ENCODE results near the gene IGSF9. TPM values are rescaled to one million over a fixed set of nuclear protein-coding genes. Genes with fewer than 3 reads are reported as not detected.

IGSF9 gene
- polyA plus RNA-seq, 1 experiment = not detected

- no peak for DNase-seq (ENCODE audit: low read depth)
- Histone ChIP-seq H3K36me3 (ENCODE audit: control insufficient read depth, insufficient read depth, low read length) (no peaks in the 10 kb centered on the region), H3K27me3 (ENCODE audit: control insufficient read depth, insufficient read depth, low read length) (peaks cover 2% of the 10 kb centered on the region; the same call in 1 of the 2 replicates), H3K4me3 (ENCODE audit: low read depth, low read length) (no peak overlapping the region)
- TF ChIP-seq CTCF (IDR thresholded peaks at IDR 0.05; ENCODE audit: insufficient read depth, low read depth, low read length) = no peak
- ChIA-PET POLR2A (no interaction called here), CTCF (interaction anchor here (39.5 kb wide), 1 partner anchor 79 kb away, joined by 889 read pairs; no protein-coding TSS in a partner anchor)
Measured at GRCh38 chr1:159931795-159932173, 13.6 kb downstream of the IGSF9 start.

GRCh38 chr1:159931101-159931794 lies 14.2 kb downstream of the IGSF9 start:
- POLR2A ChIA-PET = no interaction called here
- DNase-seq (ENCODE audit: low read depth) = no peak
- CTCF ChIA-PET = interaction anchor here (1.4 to 39.5 kb wide), 2 partner anchors 80 to 262 kb away, joined by 3 to 889 read pairs; no protein-coding TSS in a partner anchor
- no peak for TF ChIP-seq CTCF (IDR thresholded peaks at IDR 0.05; ENCODE audit: insufficient read depth, low read depth, low read length)
- Histone ChIP-seq H3K36me3 (ENCODE audit: control insufficient read depth, insufficient read depth, low read length) (no peaks in the 10 kb centered on the region), H3K27me3 (ENCODE audit: control insufficient read depth, insufficient read depth, low read length) (peaks cover 2% of the 10 kb centered on the region; the same call in 1 of the 2 replicates), H3K4me3 (ENCODE audit: low read depth, low read length) (no peak overlapping the region)

GRCh38 chr1:159930634-159931033 lies 14.8 kb downstream of the IGSF9 start:
- peaks cover 2% of the 10 kb centered on the region; the same call in 1 of the 2 replicates for H3K27me3 ChIP-seq (ENCODE audit: control insufficient read depth, insufficient read depth, low read length)
- ChIA-PET CTCF (interaction anchor here (1.4 to 39.5 kb wide), 2 partner anchors 80 to 263 kb away, joined by 3 to 889 read pairs; no protein-coding TSS in a partner anchor), POLR2A (no interaction called here)
- DNase-seq (ENCODE audit: low read depth) = no peak
- TF ChIP-seq CTCF (IDR thresholded peaks at IDR 0.05; ENCODE audit: insufficient read depth, low read depth, low read length) = no peak
- no peak overlapping the region for H3K4me3 ChIP-seq (ENCODE audit: low read depth, low read length)
- H3K36me3 ChIP-seq (ENCODE audit: control insufficient read depth, insufficient read depth, low read length) = no peaks in the 10 kb centered on the region

- ChIA-PET POLR2A (no interaction called here), CTCF (interaction anchor here (1.4 to 39.5 kb wide), 2 partner anchors 81 to 263 kb away, joined by 3 to 889 read pairs; no protein-coding TSS in a partner anchor)
- Histone ChIP-seq H3K4me3 (ENCODE audit: low read depth, low read length) (no peak overlapping the region), H3K36me3 (ENCODE audit: control insufficient read depth, insufficient read depth, low read length) (no peaks in the 10 kb centered on the region), H3K27me3 (ENCODE audit: control insufficient read depth, insufficient read depth, low read length) (no peaks in the 10 kb centered on the region)
- DNase-seq (ENCODE audit: low read depth) = no peak
- no peak for TF ChIP-seq CTCF (IDR thresholded peaks at IDR 0.05; ENCODE audit: insufficient read depth, low read depth, low read length)
Measured at GRCh38 chr1:159930216-159930615, 15.2 kb downstream of the IGSF9 start.

GRCh38 chr1:159929155-159930051 lies 16.0 kb downstream of the IGSF9 start:
- Histone ChIP-seq H3K27me3 (ENCODE audit: control insufficient read depth, insufficient read depth, low read length) (no peaks in the 10 kb centered on the region), H3K4me3 (ENCODE audit: low read depth, low read length) (no peak overlapping the region), H3K36me3 (ENCODE audit: control insufficient read depth, insufficient read depth, low read length) (no peaks in the 10 kb centered on the region)
- no peak for TF ChIP-seq CTCF (IDR thresholded peaks at IDR 0.05; ENCODE audit: insufficient read depth, low read depth, low read length)
- DNase-seq (ENCODE audit: low read depth) = no peak
- ChIA-PET POLR2A (no interaction called here), CTCF (interaction anchor here (1.4 to 39.5 kb wide), 2 partner anchors 82 to 264 kb away, joined by 3 to 889 read pairs; no protein-coding TSS in a partner anchor)

Measured in BJ (cell line).